HG03066 (cell line): ENCODE measurements around the gene CCR7.
A peak's percentile ranks its signal among the peaks of the same experiment; 100 is the strongest.

Source experiments
- ATAC-seq: cut with Tn5 transposase; IDR thresholded peaks from one replicate; pipeline ENCODE4 v1.9.1; 2021; ENCODE audit warnings: low read depth; ENCODE audit not compliant: unreplicated experiment

CCR7 gene

DNA sequence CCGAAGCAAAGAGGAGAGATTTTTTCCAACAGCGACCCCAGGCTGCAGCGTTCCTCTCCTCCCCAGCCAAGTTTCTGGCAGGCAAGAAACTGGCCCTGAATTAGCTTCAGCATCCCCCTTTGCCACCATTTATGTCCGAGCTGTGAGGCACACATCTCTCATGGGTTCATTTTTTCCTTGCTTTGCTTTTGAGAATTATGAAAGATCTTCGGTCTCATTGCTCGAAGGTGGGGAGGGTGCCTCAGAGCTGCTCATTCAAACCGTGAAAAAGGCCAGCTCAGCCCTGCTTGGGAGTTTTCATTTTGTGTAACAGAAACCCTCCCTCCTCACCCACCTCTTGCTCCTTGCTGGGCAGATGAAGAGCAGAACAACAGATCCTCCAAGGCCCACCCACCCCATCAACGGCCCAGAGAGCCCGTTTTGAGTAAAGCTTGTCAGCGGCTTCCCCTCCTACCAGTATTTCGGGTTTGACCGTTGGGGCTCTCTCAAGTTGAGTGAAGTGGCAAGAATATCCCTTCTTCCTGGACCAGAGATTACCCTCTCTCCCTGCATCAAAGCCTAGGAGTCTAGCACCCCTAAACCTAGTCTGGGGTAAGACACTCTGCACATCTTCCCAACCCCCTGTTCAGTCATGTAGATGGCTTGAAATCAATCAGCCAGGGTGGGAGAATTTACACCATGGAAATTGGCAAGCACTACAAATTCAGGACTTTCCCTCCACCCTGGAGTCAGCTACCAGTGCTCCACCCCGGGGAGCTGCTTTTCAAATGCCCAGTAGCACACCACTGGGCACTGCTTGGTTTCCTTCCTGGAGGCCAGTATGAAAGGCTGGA is 1.8 kb downstream of the CCR7 start:
- no peak for ATAC-seq

DNA sequence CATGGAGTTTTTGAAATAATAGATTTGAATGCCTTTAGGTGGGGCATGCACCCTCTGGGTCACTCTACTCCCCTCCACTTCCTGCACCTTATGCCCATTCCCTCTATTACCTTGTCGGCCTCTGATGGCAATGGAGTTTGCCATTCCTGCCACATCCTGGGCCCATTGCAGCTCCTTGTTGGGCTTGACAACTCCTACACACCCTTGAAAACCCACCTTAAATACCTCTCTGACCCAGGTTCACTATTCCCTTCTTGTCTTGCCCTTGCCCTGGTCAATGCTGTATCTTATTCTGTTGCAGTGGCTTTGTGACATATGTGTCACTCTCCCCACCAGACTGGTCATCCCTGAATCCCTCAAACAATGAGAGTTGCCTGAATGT is 2.4 kb downstream of the CCR7 start:
- ATAC-seq = no peak

DNA sequence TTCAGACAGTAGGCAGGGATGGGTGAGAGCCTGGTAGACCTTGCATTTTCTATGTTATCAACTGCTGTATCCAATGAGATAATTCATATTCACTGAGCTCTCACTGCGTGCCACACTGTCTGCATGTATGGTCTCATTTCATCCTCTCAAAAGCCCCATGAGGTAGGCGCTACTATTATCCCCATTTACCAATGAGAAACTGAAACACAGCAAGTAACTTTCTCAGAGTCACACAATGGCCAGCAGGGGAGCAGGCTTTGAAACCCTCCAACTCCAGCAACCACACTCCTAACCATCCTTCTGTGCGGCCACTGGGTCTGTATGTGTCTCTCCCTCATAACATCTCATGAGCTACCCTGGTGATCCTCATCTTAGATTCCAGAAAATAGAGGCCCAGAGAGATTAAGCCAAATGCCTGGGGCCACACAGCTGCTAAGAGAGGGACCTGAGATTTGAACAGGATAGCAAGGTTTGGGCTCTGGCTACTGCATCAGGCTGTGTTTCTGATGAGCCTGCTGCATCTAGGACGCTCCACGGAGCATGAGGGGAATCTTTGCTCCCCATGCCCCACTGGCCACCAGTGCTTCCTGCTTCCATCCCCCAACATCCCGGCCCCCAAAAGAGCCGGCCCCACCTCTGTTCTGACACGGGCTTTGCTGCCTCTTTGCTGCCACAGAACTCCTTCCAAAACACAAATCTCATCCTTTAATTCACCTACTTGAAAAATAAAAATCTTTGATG is 3.2 kb downstream of the CCR7 start:
- no peak for ATAC-seq

DNA sequence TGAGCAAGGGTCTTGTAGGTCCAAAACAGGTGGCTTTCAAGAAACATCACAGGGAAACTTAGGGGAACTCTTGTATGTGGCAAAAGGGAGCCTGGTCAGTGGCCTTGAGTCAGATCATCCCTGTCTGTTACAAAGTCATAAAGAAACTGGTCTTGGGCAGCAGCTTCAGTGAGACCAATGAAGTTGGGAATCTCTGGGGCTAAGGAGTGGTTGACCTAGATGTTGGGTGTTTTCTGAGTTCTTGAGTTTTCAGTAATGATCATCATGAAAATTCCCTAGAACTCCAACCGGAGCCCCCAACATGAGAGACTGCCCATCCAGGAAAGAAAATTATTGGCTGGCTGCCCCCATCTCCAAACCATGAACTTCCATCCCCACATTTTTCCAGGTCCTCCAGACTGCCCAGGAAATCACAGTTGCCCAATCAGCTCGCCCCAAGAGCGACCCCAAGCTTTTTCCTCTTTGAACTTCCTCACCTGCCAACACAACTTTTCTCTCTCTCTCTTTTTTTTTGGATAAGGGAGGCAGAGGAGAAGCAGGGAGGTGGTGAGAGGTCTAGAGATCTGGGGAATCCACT is 3.9 kb downstream of the CCR7 start:
- peak; percentile 17 for ATAC-seq

DNA sequence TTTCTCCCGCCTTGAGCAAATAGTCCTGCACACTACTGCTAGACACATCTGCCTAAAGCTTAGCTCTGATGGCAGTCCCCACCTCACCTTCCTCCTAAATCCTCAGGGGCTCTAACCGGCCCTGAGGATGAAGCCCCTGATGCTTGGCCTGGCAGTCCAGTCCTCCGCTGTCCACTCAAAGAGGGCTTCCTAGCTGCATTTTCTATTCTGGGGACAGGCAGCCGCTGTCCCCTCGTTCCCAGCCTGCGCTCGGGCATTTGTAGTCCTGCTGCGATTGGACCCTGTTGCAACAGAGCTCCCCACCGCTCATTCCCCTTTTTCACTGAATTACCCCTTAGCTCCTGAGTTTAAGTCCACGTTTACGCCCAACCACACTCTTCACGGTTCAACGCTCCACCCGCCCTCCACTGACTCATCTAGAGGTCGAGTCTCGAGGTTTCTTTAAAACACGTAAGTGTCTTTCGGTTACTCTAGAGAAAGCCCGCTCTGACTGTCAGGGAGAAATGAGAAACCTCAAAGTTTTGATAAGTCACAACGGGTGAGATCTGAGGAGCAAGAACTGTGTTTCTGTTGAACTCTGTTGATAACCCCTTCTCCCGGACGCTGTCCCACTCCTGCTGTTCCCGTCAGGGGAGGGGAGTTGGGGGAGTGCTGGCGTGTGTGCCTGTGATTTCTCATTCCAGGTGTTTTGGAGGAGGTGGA is 4.5 kb downstream of the CCR7 start:
- ATAC-seq = peak; percentile 39

DNA sequence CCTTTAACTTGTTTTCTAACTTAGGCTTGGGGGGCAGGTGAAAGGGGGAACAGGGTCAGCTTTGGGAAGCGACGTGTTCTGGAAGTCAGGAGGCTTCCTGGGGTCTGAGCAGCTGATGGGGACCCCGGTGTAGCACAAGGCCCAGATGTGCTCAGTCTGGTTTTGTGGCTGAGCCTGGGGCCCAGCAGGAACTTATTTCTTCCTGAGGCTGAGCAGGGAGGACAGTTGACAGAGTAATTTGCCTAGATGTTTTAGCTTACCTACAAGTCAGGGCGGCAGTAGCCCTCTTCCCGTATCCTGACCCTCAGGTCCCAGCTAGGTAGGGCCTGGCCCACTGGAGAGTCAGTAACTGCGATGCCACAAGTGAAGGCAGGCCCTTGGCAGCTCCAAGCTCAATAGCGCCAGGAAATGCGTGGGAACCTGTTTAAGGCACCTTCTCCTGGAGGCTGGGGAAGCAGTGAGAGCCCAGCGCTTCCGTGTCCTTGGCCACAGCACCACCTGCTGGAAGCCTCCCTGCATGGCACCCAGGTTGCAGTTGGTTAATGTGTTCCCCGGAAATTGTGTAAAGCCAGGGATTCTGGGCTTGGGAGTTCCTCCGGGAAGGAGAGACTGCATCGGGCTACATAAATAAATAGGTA is 5.2 kb downstream of the CCR7 start:
- no peak for ATAC-seq

DNA sequence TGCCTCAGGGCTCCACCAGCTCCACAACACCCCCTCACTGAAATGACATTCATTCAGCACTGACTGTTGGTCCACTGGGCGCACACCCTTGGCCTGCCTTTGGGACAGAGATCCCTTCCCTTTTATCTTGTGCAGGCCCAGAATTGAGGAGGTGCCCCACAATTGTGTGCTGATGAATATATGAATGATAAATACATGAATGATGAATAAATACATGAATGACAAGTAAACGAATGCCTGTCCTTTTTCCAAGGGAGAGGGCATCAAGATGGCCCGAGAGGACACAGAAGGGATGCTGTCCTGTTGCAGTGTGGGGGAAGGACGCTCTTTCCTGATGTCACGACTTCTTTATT is 5.7 kb downstream of the CCR7 start:
- ATAC-seq = no peak

DNA sequence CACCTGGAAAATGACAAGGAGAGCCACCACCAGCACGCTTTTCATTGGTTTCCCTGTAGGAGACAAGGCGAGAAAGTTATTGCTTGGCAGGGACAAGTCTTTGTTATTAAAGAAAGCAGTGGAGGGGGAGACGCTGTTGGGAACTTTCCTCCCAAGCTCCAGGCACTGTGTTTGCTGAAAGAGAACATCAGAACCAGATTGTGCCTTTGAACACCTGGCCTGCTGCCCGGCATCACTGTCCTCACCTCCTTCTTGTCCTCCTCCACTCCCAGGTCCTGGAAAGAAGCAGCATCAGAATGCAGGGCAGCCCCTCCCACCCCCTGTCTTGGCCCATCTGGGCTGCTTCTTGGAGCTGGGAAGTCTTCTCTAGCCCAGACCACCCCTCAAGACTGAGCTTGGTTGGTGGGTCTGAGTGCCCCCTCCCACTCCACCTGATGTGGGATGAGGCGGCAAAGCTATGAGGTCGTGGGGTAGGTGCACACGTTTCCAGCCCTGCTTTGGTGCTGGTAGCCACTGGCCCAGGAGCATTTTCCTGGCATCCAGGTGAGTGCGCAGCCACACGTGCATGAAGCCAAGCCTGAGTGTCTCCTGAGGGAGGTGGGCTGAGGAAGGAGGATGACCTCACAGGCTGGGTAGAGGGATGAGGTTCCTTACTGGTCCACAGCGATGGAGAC is 6.2 kb downstream of the CCR7 start:
- no peak for ATAC-seq

DNA sequence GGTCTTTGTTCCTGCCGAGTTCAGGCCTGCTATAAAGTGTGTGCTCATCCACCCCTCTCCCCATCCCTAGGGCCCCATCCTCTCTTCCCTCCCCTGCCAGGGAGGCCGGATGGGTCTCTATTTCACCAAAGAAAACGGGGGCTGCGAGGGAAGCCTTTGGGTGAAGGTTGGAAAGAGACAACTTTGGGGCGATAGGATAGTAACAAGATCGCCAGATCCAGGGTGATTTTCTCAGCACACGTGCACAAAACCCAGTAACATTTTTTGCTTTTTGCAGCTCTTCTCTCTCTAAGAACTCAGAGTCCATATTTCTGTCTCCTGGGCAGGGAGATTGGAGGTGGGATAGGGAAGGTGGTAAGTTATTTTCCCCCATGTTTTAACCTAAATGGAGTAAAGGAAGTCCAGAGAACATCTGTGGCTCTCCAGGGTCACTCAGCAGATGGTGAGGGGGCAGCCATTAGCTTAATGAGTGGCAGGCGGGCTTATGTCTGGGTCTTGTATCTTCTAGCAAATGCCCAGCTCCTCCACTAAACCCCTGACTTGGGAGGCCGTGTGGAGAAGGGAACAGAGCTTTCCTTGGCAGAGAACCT is 6.9 kb downstream of the CCR7 start:
- ATAC-seq = no peak

DNA sequence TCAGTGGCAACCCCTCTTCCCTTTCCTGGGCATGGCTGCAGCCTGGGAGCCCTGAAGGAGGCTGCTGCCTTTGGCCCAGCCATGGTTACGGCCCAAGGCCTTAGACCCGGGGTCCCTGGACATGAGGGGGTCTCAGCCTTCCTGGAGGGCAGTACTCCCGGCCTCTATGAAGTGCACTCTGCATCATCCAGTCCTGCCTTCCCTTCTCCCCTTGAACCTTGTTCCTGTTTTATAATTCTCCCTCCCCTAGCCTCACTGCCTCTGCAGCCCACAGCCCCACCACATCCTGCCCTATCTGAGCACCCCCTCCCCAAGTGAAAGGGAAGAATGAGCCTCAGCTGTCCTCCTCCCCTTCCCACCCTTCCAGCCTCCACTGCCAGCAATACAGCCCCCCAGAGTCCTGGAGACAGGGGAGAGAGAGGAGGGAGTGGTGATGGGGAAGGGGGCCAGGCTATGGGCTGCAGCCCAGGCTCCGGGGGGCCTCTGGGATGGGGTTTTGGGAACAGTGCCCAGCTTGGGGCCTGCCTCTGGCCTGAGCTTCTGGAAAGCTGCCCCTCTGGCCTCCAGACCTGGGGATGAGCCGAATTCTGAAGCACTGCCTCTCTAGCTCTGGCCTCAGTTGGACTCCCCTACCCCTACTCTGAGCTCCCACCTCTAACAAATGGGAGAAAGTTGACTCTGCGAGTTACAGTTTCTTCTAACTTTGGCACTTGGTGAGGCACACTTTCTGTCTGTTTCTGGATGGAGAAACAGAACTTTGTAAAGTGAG is 7.6 kb downstream of the CCR7 start:
- no peak for ATAC-seq

DNA sequence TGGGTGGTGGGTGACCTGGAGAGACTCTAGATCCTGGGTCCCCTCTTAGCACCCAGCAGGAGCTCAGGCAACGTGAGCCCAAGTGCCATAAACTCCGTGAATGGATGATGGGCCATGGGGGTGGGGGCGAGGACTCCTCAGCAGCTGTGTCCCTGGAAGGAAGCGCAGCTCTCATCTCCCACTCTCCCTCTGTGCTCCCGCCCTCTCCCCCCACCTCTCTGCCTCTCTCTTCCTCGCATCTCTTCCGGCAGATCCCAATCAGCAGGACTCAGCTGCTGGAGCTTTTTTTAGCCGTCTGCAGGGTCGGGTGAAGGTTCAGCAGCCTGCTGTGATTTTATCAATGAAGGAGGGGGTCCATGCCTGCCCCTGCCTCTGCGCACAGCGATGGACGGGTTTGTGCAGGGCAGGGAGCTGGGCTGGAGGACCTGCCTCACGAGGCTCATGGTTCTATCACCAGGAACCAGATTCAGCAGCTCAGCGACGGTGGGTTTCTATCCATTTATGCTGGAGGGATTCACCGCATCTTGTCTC is 8.3 kb downstream of the CCR7 start:
- ATAC-seq = no peak

DNA sequence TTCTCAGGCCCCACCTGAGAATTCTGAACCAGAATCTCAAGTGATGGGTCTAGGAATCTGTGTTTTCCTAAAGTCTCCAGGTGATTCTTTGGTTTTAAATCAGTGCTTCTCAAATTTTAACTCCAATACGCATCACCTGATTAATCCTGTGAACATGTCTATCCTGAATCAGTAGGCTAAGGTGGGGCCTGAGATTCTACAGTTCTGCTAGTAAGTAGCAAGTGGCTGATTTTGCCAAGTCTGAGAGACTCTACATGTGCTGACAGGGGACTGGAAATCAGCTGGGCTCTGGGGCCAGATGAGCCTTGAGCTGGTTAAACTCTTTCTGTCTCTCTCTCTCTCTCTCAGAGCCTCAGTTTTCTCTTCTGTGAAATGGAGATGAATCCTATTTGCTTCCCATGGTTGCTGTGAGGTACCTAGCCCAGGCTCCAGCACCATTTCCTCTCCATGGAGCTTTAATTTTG is 9.0 kb downstream of the CCR7 start:
- no peak for ATAC-seq

DNA sequence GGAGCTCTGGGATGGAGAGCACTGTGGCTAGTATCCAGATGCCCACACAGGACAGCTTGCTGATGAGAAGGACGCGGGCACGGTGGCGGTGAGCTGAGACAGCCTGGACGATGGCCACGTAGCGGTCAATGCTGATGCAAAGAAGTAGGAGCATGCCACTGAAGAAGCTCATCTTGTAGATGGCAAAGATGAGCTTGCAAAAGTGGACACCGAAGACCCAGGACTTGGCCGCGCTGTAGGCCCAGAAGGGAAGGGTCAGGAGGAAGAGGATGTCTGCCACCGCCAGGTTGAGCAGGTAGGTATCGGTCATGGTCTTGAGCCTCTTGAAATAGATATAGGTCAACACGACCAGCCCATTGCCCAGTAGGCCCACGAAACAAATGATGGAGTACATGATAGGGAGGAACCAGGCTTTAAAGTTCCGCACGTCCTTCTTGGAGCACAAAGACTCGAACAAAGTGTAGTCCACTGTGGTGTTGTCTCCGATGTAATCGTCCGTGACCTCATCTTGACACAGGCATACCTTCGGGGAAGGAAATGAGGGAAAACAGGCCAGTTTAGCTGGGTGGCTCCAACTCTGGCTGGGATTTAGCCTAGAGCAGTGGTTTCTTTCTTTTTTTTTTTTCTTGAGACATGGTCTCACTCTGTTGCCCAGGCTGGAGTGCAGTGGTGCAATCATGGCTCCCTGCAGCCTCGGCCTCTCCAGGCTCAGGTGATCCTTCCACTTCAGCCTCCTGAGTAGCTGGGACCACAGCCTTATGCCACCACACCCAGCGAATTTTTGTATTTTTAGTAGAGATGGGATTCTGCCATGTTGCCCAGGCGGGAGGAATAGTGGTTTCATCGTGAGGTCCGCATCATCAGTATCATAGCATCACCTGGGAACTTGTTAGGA is 9.7 kb downstream of the CCR7 start:
- no peak for ATAC-seq

DNA sequence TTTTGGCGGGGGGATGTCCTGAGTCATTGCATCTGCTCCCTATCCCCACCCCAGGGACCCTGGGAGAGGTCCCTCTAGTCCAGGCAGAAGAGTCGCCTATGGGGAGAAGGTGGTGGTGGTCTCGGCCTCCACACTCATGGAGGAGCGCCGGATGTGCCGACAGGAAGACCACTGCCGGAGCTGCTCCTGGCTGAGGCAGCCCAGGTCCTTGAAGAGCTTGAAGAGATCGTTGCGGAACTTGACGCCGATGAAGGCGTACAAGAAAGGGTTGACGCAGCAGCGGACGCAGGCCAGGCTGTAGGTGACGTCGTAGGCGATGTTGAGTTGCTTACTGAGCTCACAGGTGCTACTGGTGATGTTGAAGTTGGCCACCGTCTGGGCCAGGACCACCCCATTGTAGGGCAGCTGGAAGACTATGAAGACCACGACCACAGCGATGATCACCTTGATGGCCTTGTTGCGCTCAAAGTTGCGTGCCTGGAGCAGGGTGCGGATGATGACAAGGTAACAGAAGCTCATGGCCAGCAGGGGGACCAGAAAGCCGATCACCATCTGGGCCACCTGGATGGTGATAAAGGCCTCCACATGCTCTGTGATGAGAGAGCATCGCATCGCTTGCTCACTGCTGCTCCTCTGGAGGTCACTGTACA is 10.5 kb downstream of the CCR7 start:
- no peak for ATAC-seq

DNA sequence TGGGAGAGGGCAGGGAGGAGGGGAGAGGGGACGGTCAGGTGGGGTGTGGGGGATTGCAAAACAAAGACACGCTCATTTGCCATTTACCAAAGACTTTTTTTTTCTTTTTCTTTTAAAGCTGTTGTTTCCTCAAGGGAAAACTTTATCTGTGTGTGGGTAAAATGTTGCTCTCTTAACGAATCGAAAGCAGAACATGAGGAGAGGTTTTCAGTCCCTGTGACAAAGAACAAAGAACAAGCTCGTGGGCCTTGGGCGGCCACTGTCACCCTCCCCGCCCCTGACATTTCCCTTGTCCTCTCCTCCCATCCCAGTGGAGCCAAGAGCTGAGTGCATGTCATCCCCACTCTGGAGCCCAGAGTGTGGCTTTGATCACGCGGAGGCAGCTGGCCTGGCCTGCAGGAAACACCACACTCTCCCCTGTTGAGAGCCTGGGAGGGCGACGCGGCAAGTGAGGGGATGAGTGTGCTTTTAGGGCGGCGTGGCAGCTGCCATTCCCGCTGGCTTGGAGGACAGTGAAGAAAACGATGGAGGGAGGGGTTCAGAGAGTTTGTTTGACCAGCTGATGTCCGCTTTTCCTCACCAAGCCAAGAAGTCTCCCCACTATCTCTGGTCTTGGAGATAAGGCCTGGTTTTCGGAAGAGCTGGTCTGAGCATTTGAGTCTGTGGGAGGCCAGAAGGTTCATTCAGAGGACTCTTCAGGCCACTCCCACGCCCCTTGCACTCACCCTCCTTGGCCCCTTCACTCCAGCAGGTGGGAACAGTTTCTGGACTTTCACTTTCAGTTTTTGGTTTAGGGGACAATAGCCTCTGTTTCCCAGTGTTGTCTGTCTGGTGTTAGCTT is 11.4 kb downstream of the CCR7 start:
- no peak for ATAC-seq
